Right lobe of liver (tissue), 6 donors: ENCODE results near the gene OR4A15. TPM values are rescaled to one million over a fixed set of nuclear protein-coding genes. Genes with fewer than 3 reads are reported as not detected.

ENCODE experiments used
- ATAC-seq, 4 donors: fragments of 200-7000 bp; cut with Tn5 transposase; one replicate each; pipeline ENCODE4 v1.9.1; 2020; ENCODE audit warnings: mild to moderate bottlenecking in 4 of 4, moderate library complexity in 4 of 4
- DNase-seq, 3 donors: peaks; one replicate each; pipeline ENCODE4 v3.0.0-alpha.2; 2020
- H3K27ac ChIP-seq, 3 donors: fragments of 200-600 bp; one replicate each; pipeline ENCODE4 v1.8.0; 2022
- H3K27me3 ChIP-seq, 2 donors: fragments of 200-600 bp; one replicate each; pipeline ENCODE4 v1.8.0; 2022
- H3K36me3 ChIP-seq, 4 donors: fragments of 200-600 bp; sonication (generic) in 1 of 4; one replicate each; pipeline versions ENCODE4 v1.5.1 to v1.8.0; 2017 to 2022; ENCODE audit warnings: control low read depth in 1 of 4
- H3K4me1 ChIP-seq, 4 donors: fragments of 200-600 bp; sonication (generic) in 1 of 4; one replicate each; pipeline versions ENCODE4 v1.5.1 to v1.8.0; 2017 to 2022; ENCODE audit warnings: control low read depth in 1 of 4
- H3K4me3 ChIP-seq, 3 donors: fragments of 200-600 bp; one replicate each; pipeline ENCODE4 v1.8.0; 2022
- H3K9me3 ChIP-seq, 4 donors: fragments of 200-600 bp; sonication (generic) in 1 of 4; one replicate each; pipeline versions ENCODE4 v1.5.1 to v1.8.0; 2017 to 2022; ENCODE audit warnings: control low read depth in 1 of 4
- CTCF ChIP-seq, 4 donors: fragments of 200-600 bp in 3 of 4; fragments of 450-650 bp in 1 of 4; IDR thresholded peaks; one replicate each; pipeline versions ENCODE4 v1.5.1 to v1.8.0; 2016 to 2022; ENCODE audit warnings: antibody characterized with exemption in 4 of 4, mild to moderate bottlenecking in 2 of 4
- POLR2A ChIP-seq: fragments of 450-650 bp; IDR thresholded peaks from one replicate; pipeline ENCODE4 v1.6.1; 2017; ENCODE audit warnings: antibody characterized with exemption, mild to moderate bottlenecking
- WGBS: methylation state at CpG from one replicate; pipeline ENCODE4 v1.1.6; 2018; ENCODE audit warnings: low coverage, low lambda C conversion rate; ENCODE audit not compliant: insufficient coverage; ENCODE audit errors: missing lambda C conversion rate; 5-methylcytosine and 5-hydroxymethylcytosine counted together
- intact Hi-C, 2 donors: fragments of 100-400 bp; cut with DNase I; formaldehyde crosslinking; loops; one replicate each; pipeline versions ENCODE4 v1.11.2 to v1.14.1; 2022
- long read RNA-seq: library from polyadenylated mRNA; unstranded; transcript quantifications from one replicate; pipeline ENCODE4 v2.0.0, GENCODE V29; 2019
- total RNA-seq, 6 experiments: library from RNA; depleted of rRNA in 2 of 6; stranded (reverse); fragments of >200 nt in 2 of 6; fragmentation: NEBNext Ultra II Directional in 3 of 6; extraction: Animal tissue kit (Norgen Biotek cat#: 25700) in 3 of 6; gene quantifications; one replicate each; pipeline versions ENCODE4 v1.1.0 to v1.2.4, GENCODE V29; 2016 to 2023
- donor health status: DM: no; HTN: yes; CAD: no.
- donor health status: DM: no; HTN: no; CAD: no.
- donor health status: DM: no; HTN: no; CAD: no.
- donor health status: DM: no; HTN: yes; CAD: no.
- donor health status: DM: no; HTN: yes; CAD: no.

Gene OR4A15
- not detected for total RNA-seq
- long read RNA-seq = 0 reads

DNA sequence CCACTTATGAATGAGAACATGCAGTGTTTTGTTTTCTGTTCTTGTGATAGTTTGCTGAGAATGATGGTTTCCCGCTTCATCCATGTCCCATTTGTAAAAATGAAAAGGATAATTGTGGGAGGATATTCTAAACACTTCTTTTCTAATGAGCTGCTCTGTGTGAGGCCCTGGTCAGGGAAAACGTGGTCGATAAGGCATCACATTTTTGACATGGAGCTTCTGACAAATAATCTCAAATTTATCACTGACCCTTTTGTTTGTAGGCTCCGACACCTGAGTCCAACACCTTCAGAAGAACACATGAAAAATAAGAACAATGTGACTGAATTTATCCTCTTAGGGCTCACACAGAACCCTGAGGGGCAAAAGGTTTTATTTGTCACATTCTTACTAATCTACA is at the start of gene OR4A15:
Gene OR4A15, plus strand, starts transcription at position 301 of the 400 bp plus-strand sequence. Its CDS starts 0 bp downstream, at position 301.
- H3K36me3 ChIP-seq = no peaks in the 10 kb centered on the region
- no peaks in the 10 kb centered on the region for H3K4me1 ChIP-seq
- no peak for TF ChIP-seq POLR2A
- no peak for TF ChIP-seq CTCF (IDR thresholded peaks at IDR 0.05)
- no peak for DNase-seq
- H3K9me3 ChIP-seq = no peaks in the 10 kb centered on the region
- no peaks in the 10 kb centered on the region for H3K27me3 ChIP-seq
- no peak within 1 kb of the TSS for H3K27ac ChIP-seq
- no peak within 1 kb of the TSS for H3K4me3 ChIP-seq
- intact Hi-C loops = no loop called here
- no peak for ATAC-seq
- 38% methylated on average over 4 of the region's 4 CpGs for WGBS

DNA sequence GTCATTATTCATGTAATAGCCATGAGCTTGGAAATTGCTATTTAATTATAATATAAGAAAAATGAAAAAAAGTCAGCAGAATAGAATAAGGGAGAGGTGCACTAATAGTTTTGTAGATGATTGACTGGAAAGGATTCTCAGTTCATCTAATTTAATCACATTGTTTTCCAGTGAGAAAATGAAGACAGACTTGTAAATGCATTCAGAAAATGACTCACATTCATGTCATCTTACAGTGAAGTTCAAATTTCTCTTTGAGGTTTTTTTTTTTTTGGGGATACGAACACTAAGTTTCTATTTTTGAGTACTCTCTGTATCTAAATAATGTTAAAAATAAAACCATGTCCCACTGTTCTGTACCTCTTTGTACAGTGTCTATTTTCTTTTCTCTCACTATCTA is 43.3 kb upstream of the OR4A15 start:
- H3K4me1 ChIP-seq = no peaks in the 10 kb centered on the region
- no peak overlapping the region for H3K27ac ChIP-seq
- DNase-seq (no peak), ATAC-seq (no peak)
- TF ChIP-seq CTCF (IDR thresholded peaks at IDR 0.05) (no peak), POLR2A (no peak)
- H3K9me3 ChIP-seq = no peaks in the 10 kb centered on the region
- no peaks in the 10 kb centered on the region for H3K36me3 ChIP-seq
- 47% methylated on average over 1 of the region's 1 CpG for WGBS
- intact Hi-C loops = no loop called here
- H3K4me3 ChIP-seq = no peak overlapping the region
- no peaks in the 10 kb centered on the region for H3K27me3 ChIP-seq

DNA sequence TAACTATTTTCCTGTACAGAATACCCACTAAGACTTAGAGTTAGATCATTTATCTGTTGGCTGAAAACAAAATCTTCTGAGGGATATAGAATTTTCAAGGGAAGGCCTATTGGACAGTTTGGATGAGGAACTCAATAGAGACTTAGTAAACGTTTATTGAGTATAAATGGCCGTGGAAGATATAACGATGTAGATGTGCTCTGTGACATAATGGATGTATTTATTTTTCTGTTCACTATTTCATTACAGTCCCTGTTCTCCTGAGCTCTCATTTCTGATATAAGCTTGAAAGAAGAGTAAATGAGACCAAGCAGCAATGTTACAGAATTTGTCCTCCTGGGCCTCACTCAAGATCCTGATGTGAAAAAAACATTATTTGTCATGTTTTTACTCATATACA is 24.9 kb upstream of the OR4A15 start, which contains the start of gene OR4A16:
Gene OR4A16, plus strand, starts transcription at position 301 of the 400 bp plus-strand sequence. Its CDS starts 0 bp downstream, at position 301.
- no peaks in the 10 kb centered on the region for H3K4me1 ChIP-seq
- ATAC-seq = no peak
- no peak for TF ChIP-seq CTCF (IDR thresholded peaks at IDR 0.05)
- no peak for TF ChIP-seq POLR2A
- intact Hi-C loops = no loop called here
- 62% methylated on average over 3 of the region's 3 CpGs for WGBS
- no peak within 1 kb of the TSS for H3K27ac ChIP-seq
- peaks cover 0 to 4% (median 0%) of the 10 kb centered on the region in 4 donors for H3K9me3 ChIP-seq
- H3K36me3 ChIP-seq = no peaks in the 10 kb centered on the region
- no peak within 1 kb of the TSS for H3K4me3 ChIP-seq
- no peak for DNase-seq
- no peaks in the 10 kb centered on the region for H3K27me3 ChIP-seq

GRCh38 chr11:55345306-55345705 is 22.5 kb upstream of the OR4A15 start:
- peaks cover 0 to 4% (median 0%) of the 10 kb centered on the region in 4 donors for H3K9me3 ChIP-seq
- intact Hi-C loops = no loop called here
- no peak for ATAC-seq
- H3K4me3 ChIP-seq = no peak overlapping the region
- no peak overlapping the region for H3K27ac ChIP-seq
- H3K27me3 ChIP-seq = no peaks in the 10 kb centered on the region
- DNase-seq = no peak
- H3K36me3 ChIP-seq = no peaks in the 10 kb centered on the region
- no peaks in the 10 kb centered on the region for H3K4me1 ChIP-seq
- WGBS = 79% methylated on average over 1 of the region's 1 CpG
- TF ChIP-seq POLR2A = no peak
- TF ChIP-seq CTCF (IDR thresholded peaks at IDR 0.05) = no peak

DNA sequence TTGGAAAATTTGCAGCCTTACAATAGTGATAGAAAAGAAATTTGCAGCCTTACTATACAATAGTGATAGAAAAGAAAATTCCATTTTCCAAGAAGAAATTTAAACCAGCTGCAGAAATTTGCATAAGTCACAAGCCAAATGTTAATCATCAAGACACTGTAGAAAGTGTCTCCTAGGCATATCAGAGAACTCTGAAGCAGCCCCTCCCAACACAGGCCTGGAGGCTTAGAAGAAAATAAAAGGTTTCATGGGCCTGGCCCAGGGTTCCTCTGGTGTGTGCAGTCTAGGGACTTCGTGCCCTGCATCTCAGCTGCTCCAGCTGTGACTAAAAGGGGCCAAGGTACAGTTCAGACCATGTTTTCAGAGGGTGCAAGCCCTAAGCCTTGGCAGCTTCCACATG is 18.7 kb upstream of the OR4A15 start:
- WGBS = 17% methylated on average over 1 of the region's 1 CpG
- Histone ChIP-seq H3K27me3 (no peaks in the 10 kb centered on the region), H3K9me3 (peaks cover 0 to 4% (median 0%) of the 10 kb centered on the region in 4 donors), H3K4me1 (no peaks in the 10 kb centered on the region), H3K36me3 (no peaks in the 10 kb centered on the region), H3K4me3 (no peak overlapping the region), H3K27ac (no peak overlapping the region)
- DNase-seq = no peak
- intact Hi-C loops = no loop called here
- TF ChIP-seq CTCF (IDR thresholded peaks at IDR 0.05) (no peak), POLR2A (no peak)
- ATAC-seq = no peak
